ENCODE data around the gene EIF4E3. TPM values are rescaled to one million over a fixed set of nuclear protein-coding genes. Genes with fewer than 3 reads are reported as not detected.

EIF4E3 gene
- total RNA-seq, 1 experiment from 2014 or later: not detected

- Histone ChIP-seq H3K4me1 (ENCODE audit: low read length) (no peaks in the 10 kb centered on the region), H3K4me3 (ENCODE audit: low read length) (no peak overlapping the region), H3K36me3 (ENCODE audit: insufficient read depth, low read length) (no peaks in the 10 kb centered on the region), H3K27ac (ENCODE audit: low read length) (no peak overlapping the region), H3K9ac (ENCODE audit: low read length) (no peak overlapping the region), H3K9me2 (replicated peaks; ENCODE audit: insufficient read depth, low read length) (no peaks in the 10 kb centered on the region), H3K9me3 (ENCODE audit: low read length) (no peaks in the 10 kb centered on the region), H4K20me1 (ENCODE audit: insufficient read depth, low read depth, low read length) (no peaks in the 10 kb centered on the region), H3K27me3 (ENCODE audit: low read length) (no peaks in the 10 kb centered on the region), H3K4me2 (ENCODE audit: low read depth, low read length, poor library complexity, severe bottlenecking) (no peak overlapping the region), H2AFZ (ENCODE audit: low read length) (no peak overlapping the region), H3K79me2 (ENCODE audit: low read length) (no peaks in the 10 kb centered on the region)
- no peak for DNase-seq
These were observed 34.8 kb downstream of the EIF4E3 start for GRCh38 chr3:71690341-71690841.

- H3K36me3 ChIP-seq (ENCODE audit: insufficient read depth, low read length): no peaks in the 10 kb centered on the region
- no peaks in the 10 kb centered on the region for H3K9me2 ChIP-seq (replicated peaks; ENCODE audit: insufficient read depth, low read length)
- no peaks in the 10 kb centered on the region for H3K27me3 ChIP-seq (ENCODE audit: low read length)
- no peaks in the 10 kb centered on the region for H4K20me1 ChIP-seq (ENCODE audit: insufficient read depth, low read depth, low read length)
- H3K9ac ChIP-seq (ENCODE audit: low read length): no peak overlapping the region
- H3K9me3 ChIP-seq (ENCODE audit: low read length): no peaks in the 10 kb centered on the region
- no peaks in the 10 kb centered on the region for H3K79me2 ChIP-seq (ENCODE audit: low read length)
- no peaks in the 10 kb centered on the region for H3K4me1 ChIP-seq (ENCODE audit: low read length)
- no peak overlapping the region for H3K4me2 ChIP-seq (ENCODE audit: low read depth, low read length, poor library complexity, severe bottlenecking)
- H3K4me3 ChIP-seq (ENCODE audit: low read length): no peak overlapping the region
- DNase-seq: peak; percentile 63
- no peak overlapping the region for H2AFZ ChIP-seq (ENCODE audit: low read length)
- no peak overlapping the region for H3K27ac ChIP-seq (ENCODE audit: low read length)
These were observed 35.9 kb downstream of the EIF4E3 start for GRCh38 chr3:71689291-71689690.

- no peak overlapping the region for H3K27ac ChIP-seq (ENCODE audit: low read length)
- DNase-seq: peak; percentile 5
- no peaks in the 10 kb centered on the region for H3K27me3 ChIP-seq (ENCODE audit: low read length)
- H4K20me1 ChIP-seq (ENCODE audit: insufficient read depth, low read depth, low read length): no peaks in the 10 kb centered on the region
- H3K4me1 ChIP-seq (ENCODE audit: low read length): no peaks in the 10 kb centered on the region
- H3K9ac ChIP-seq (ENCODE audit: low read length): no peak overlapping the region
- H3K4me3 ChIP-seq (ENCODE audit: low read length): no peak overlapping the region
- no peak overlapping the region for H3K4me2 ChIP-seq (ENCODE audit: low read depth, low read length, poor library complexity, severe bottlenecking)
- H3K79me2 ChIP-seq (ENCODE audit: low read length): no peaks in the 10 kb centered on the region
- H3K36me3 ChIP-seq (ENCODE audit: insufficient read depth, low read length): no peaks in the 10 kb centered on the region
- H2AFZ ChIP-seq (ENCODE audit: low read length): no peak overlapping the region
- H3K9me2 ChIP-seq (replicated peaks; ENCODE audit: insufficient read depth, low read length): no peaks in the 10 kb centered on the region
- H3K9me3 ChIP-seq (ENCODE audit: low read length): no peaks in the 10 kb centered on the region
These were observed 37.1 kb downstream of the EIF4E3 start for GRCh38 chr3:71688121-71688520.

DNA sequence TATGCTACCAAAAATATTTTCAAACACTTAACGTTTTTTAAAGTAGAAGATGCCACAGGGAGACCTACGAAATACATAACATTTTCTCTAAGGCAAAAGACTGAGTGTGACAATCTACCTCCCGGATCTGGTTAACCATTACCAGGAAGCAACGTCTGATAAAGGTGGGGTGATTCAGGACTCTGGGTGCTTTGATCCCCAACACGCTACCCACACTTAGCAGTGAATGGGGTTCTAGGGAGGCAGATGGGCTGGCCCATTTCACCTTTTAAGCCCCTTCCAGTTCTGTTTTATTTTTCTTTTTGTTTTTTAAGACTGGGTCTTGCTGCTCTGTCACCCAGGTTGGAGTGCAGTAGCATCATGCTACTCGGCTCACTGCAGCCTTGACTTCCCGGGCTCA lies 39.5 kb downstream of the EIF4E3 start:
- H3K27ac ChIP-seq (ENCODE audit: low read length): no peak overlapping the region
- no peak overlapping the region for H2AFZ ChIP-seq (ENCODE audit: low read length)
- H3K79me2 ChIP-seq (ENCODE audit: low read length): no peaks in the 10 kb centered on the region
- no peaks in the 10 kb centered on the region for H3K36me3 ChIP-seq (ENCODE audit: insufficient read depth, low read length)
- no peak overlapping the region for H3K4me3 ChIP-seq (ENCODE audit: low read length)
- H3K9me3 ChIP-seq (ENCODE audit: low read length): no peaks in the 10 kb centered on the region
- H3K27me3 ChIP-seq (ENCODE audit: low read length): no peaks in the 10 kb centered on the region
- H3K9ac ChIP-seq (ENCODE audit: low read length): no peak overlapping the region
- H3K4me2 ChIP-seq (ENCODE audit: low read depth, low read length, poor library complexity, severe bottlenecking): no peak overlapping the region
- no peaks in the 10 kb centered on the region for H3K4me1 ChIP-seq (ENCODE audit: low read length)
- no peak for DNase-seq
- H4K20me1 ChIP-seq (ENCODE audit: insufficient read depth, low read depth, low read length): no peaks in the 10 kb centered on the region
- no peaks in the 10 kb centered on the region for H3K9me2 ChIP-seq (replicated peaks; ENCODE audit: insufficient read depth, low read length)

DNA sequence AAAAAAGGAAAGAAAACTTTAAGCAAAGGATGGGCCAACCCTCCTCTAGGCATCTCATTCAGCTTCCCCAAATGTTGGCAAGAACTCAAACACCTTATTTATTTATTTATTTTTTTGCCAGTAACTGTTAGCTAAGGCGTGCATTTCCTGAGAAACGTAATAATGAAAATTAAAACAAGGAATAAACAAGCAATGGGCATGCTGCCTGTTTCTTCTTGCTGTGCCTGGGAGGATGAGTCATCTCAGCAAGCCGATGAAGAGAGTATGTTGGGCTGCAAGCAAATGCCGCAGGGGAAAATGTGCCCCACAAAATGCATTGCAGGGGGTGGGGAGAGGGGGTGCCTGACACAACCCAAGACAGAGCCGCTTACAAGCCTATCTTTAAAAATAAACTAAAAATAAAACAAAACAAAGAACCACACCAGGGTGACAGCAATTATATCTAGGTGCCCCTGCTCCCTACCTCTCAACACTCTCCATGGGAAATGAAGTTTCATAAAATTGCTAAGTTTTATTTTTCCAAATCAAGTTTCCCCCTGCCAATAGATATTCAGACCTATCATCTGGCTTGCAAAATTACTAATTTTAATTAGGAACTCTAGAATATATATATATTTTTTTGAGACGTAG lies 40.3 kb downstream of the EIF4E3 start:
- no peaks in the 10 kb centered on the region for H3K79me2 ChIP-seq (ENCODE audit: low read length)
- H3K9ac ChIP-seq (ENCODE audit: low read length): no peak overlapping the region
- no peak overlapping the region for H3K27ac ChIP-seq (ENCODE audit: low read length)
- no peaks in the 10 kb centered on the region for H4K20me1 ChIP-seq (ENCODE audit: insufficient read depth, low read depth, low read length)
- no peaks in the 10 kb centered on the region for H3K27me3 ChIP-seq (ENCODE audit: low read length)
- H2AFZ ChIP-seq (ENCODE audit: low read length): no peak overlapping the region
- H3K9me3 ChIP-seq (ENCODE audit: low read length): no peaks in the 10 kb centered on the region
- no peak overlapping the region for H3K4me3 ChIP-seq (ENCODE audit: low read length)
- no peaks in the 10 kb centered on the region for H3K36me3 ChIP-seq (ENCODE audit: insufficient read depth, low read length)
- peak; percentile 9 for DNase-seq
- H3K4me2 ChIP-seq (ENCODE audit: low read depth, low read length, poor library complexity, severe bottlenecking): no peak overlapping the region
- H3K9me2 ChIP-seq (replicated peaks; ENCODE audit: insufficient read depth, low read length): no peaks in the 10 kb centered on the region
- no peaks in the 10 kb centered on the region for H3K4me1 ChIP-seq (ENCODE audit: low read length)

DNA sequence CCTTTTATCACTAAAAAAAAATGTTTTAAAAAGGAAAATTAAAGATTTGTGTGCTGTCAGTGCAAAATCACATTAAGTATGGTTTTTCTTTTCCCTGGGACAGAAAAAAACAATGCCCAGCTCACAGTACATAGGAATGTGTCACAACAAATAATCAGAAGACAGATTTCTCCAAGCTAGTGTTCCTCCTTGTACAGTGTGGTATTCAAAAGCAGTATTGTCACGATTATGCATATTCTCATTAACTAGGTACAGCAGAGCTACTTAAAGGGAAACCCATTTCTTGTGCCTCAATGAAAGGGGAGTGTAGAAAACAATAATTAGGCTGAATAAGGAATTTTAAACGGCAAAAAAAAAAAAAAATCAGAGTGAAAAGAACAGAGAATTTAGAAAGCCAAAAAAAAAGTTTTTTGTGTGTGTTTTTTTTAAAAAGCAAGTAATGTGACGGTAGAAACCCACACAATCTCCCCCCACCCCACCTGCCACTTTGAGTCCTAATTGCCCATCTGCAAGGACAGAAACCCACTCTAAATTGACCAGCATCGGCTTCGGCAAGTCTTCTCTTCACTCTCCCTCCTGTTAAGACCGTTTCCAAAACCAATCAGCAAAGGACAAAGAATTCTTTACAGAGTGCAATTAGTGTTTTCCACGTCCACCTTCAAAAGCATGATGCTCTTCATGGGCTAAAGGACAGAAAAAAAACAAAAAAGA lies 41.0 kb downstream of the EIF4E3 start:
- no peak overlapping the region for H3K9ac ChIP-seq (ENCODE audit: low read length)
- H3K9me3 ChIP-seq (ENCODE audit: low read length): no peaks in the 10 kb centered on the region
- DNase-seq: no peak
- H3K9me2 ChIP-seq (replicated peaks; ENCODE audit: insufficient read depth, low read length): no peaks in the 10 kb centered on the region
- H3K27ac ChIP-seq (ENCODE audit: low read length): no peak overlapping the region
- H3K79me2 ChIP-seq (ENCODE audit: low read length): no peaks in the 10 kb centered on the region
- no peak overlapping the region for H3K4me2 ChIP-seq (ENCODE audit: low read depth, low read length, poor library complexity, severe bottlenecking)
- H3K4me1 ChIP-seq (ENCODE audit: low read length): no peaks in the 10 kb centered on the region
- H3K36me3 ChIP-seq (ENCODE audit: insufficient read depth, low read length): no peaks in the 10 kb centered on the region
- no peak overlapping the region for H2AFZ ChIP-seq (ENCODE audit: low read length)
- no peak overlapping the region for H3K4me3 ChIP-seq (ENCODE audit: low read length)
- H4K20me1 ChIP-seq (ENCODE audit: insufficient read depth, low read depth, low read length): no peaks in the 10 kb centered on the region
- no peaks in the 10 kb centered on the region for H3K27me3 ChIP-seq (ENCODE audit: low read length)

GRCh38 chr3:71681224-71681668 lies 44.0 kb downstream of the EIF4E3 start:
- Histone ChIP-seq H3K79me2 (ENCODE audit: low read length) (no peaks in the 10 kb centered on the region), H3K9ac (ENCODE audit: low read length) (no peak overlapping the region), H3K36me3 (ENCODE audit: insufficient read depth, low read length) (no peaks in the 10 kb centered on the region), H3K4me2 (ENCODE audit: low read depth, low read length, poor library complexity, severe bottlenecking) (no peak overlapping the region), H4K20me1 (ENCODE audit: insufficient read depth, low read depth, low read length) (no peaks in the 10 kb centered on the region), H3K9me2 (replicated peaks; ENCODE audit: insufficient read depth, low read length) (no peaks in the 10 kb centered on the region), H3K27me3 (ENCODE audit: low read length) (no peaks in the 10 kb centered on the region), H3K4me1 (ENCODE audit: low read length) (no peaks in the 10 kb centered on the region), H3K4me3 (ENCODE audit: low read length) (no peak overlapping the region), H3K27ac (ENCODE audit: low read length) (no peak overlapping the region), H2AFZ (ENCODE audit: low read length) (no peak overlapping the region), H3K9me3 (ENCODE audit: low read length) (no peaks in the 10 kb centered on the region)
- DNase-seq: peak; percentile 75

DNA sequence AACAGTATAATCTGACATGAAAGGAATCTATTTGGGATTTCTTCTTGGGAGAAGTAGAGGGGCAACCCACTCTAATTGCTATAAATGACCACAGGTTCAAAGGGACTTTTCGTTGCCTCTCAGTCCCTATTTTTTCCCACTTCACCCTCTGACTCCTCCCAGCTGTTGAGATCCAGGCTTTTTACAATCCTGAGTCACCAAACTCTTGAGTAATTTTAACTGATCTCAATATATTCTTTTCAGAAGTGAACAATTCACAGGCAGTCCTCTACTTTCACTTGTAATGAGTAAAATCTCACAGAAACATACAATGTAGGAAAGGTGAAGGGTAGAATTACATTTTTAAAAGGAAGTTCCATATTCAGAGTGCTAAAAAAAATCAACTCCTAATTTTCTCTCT lies 44.6 kb downstream of the EIF4E3 start:
- H3K27me3 ChIP-seq (ENCODE audit: low read length): no peaks in the 10 kb centered on the region
- H3K9me3 ChIP-seq (ENCODE audit: low read length): no peaks in the 10 kb centered on the region
- H3K4me1 ChIP-seq (ENCODE audit: low read length): no peaks in the 10 kb centered on the region
- H3K9me2 ChIP-seq (replicated peaks; ENCODE audit: insufficient read depth, low read length): no peaks in the 10 kb centered on the region
- DNase-seq: no peak
- no peak overlapping the region for H3K27ac ChIP-seq (ENCODE audit: low read length)
- H3K4me3 ChIP-seq (ENCODE audit: low read length): no peak overlapping the region
- H3K4me2 ChIP-seq (ENCODE audit: low read depth, low read length, poor library complexity, severe bottlenecking): no peak overlapping the region
- no peaks in the 10 kb centered on the region for H3K36me3 ChIP-seq (ENCODE audit: insufficient read depth, low read length)
- H3K9ac ChIP-seq (ENCODE audit: low read length): no peak overlapping the region
- no peaks in the 10 kb centered on the region for H4K20me1 ChIP-seq (ENCODE audit: insufficient read depth, low read depth, low read length)
- no peaks in the 10 kb centered on the region for H3K79me2 ChIP-seq (ENCODE audit: low read length)
- no peak overlapping the region for H2AFZ ChIP-seq (ENCODE audit: low read length)
